HEK293T (cell line): ENCODE data around the gene INPP5A.

Experiments
- ELF4 ChIP-seq: fragments of 450-650 bp; IDR thresholded peaks from 2 replicates; pipeline ENCODE4 v1.6.1; 2017; ENCODE audit warnings: antibody characterized with exemption
- NFRKB ChIP-seq: fragments of 450-650 bp; IDR thresholded peaks from 2 replicates; pipeline ENCODE4 v1.6.1; 2016; ENCODE audit warnings: mild to moderate bottlenecking, moderate library complexity
- SP1 ChIP-seq: fragments of 450-650 bp; IDR thresholded peaks from 2 replicates; pipeline ENCODE4 v1.6.1; 2017
- SUZ12 ChIP-seq: fragments of 450-650 bp; IDR thresholded peaks from 2 replicates; pipeline ENCODE4 v1.6.1; 2016; ENCODE audit warnings: mild to moderate bottlenecking
- ZNF384 ChIP-seq: fragments of 450-650 bp; IDR thresholded peaks from 2 replicates; pipeline ENCODE4 v1.6.1; 2016
- TF ChIP-seq, protein P1 (sequence below): fragments of 450-650 bp; IDR thresholded peaks from 2 replicates; pipeline ENCODE4 v1.6.1; 2016

DNA sequence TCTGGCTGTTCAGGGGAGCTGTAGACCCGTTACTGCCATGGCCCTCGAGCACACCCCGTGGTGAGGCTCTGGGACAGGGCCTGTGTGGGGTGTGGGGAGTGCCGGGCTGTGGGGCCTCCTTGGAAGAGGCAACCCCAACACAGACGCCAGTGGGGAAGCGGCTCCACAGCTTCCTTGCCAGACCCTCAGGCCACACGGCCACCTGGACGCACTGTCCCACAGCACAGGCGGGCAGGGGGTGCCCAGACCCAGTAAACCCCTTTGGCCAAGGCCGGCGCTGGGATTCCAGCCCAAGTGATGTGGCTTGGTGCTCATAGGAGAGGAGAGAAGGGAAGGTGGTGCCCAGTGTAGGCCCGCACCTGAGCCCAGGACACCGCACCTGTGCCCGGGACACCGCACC lies 261.3 kb downstream of the INPP5A start:
- no peak for TF ChIP-seq SP1
- no peak for TF ChIP-seq SUZ12
- no peak for TF ChIP-seq NFRKB
- TF ChIP-seq, protein P1, sequence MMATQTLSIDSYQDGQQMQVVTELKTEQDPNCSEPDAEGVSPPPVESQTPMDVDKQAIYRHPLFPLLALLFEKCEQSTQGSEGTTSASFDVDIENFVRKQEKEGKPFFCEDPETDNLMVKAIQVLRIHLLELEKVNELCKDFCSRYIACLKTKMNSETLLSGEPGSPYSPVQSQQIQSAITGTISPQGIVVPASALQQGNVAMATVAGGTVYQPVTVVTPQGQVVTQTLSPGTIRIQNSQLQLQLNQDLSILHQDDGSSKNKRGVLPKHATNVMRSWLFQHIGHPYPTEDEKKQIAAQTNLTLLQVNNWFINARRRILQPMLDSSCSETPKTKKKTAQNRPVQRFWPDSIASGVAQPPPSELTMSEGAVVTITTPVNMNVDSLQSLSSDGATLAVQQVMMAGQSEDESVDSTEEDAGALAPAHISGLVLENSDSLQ, result no peak
- TF ChIP-seq ELF4, result no peak
- no peak for TF ChIP-seq ZNF384
